ENCODE results near the gene FANK1.
A peak's percentile ranks its signal among the peaks of the same experiment; 100 is the strongest.
"Not testable (repeated sequence)": the region's sequence is repeated elsewhere in the genome, so short reads cannot be mapped to it uniquely, and the experiment has no call there.

FANK1 gene

GRCh38 chr10:125896088-125896934, at the start of gene FANK1:
Gene FANK1, plus strand, starts transcription at chr10:125896564. Its CDS starts 79 bp downstream, at chr10:125896643.
- DNase-seq: peak; percentile 89

- DNase-seq: no peak
Observed at GRCh38 chr10:125846894-125847293, 49.5 kb upstream of the FANK1 start.

GRCh38 chr10:125848371-125848770, 48.0 kb upstream of the FANK1 start:
- no peak for DNase-seq

GRCh38 chr10:125848857-125849256, 47.5 kb upstream of the FANK1 start:
- DNase-seq: no peak

GRCh38 chr10:125849448-125849847, 46.9 kb upstream of the FANK1 start:
- DNase-seq: no peak

GRCh38 chr10:125850766-125851731, 45.3 kb upstream of the FANK1 start:
- DNase-seq: no peak

GRCh38 chr10:125852487-125852886, 43.9 kb upstream of the FANK1 start:
- no peak for DNase-seq

- no peak for DNase-seq
Observed at GRCh38 chr10:125857185-125857760, 39.1 kb upstream of the FANK1 start.

GRCh38 chr10:125859128-125859817, 37.1 kb upstream of the FANK1 start:
- DNase-seq: no peak

- no peak for DNase-seq
Observed at GRCh38 chr10:125865120-125865519, 31.2 kb upstream of the FANK1 start.

GRCh38 chr10:125866421-125867029, 29.8 kb upstream of the FANK1 start:
- no peak for DNase-seq

- no peak for DNase-seq
Observed at GRCh38 chr10:125868372-125868975, 27.9 kb upstream of the FANK1 start.

- no peak for DNase-seq
Observed at GRCh38 chr10:125871338-125871737, 25.0 kb upstream of the FANK1 start.

- no peak for DNase-seq
Observed at GRCh38 chr10:125878957-125879835, 17.2 kb upstream of the FANK1 start.

- DNase-seq: no peak
Observed at GRCh38 chr10:125880719-125881118, 15.6 kb upstream of the FANK1 start.

GRCh38 chr10:125881192-125881591, 15.2 kb upstream of the FANK1 start, which contains the start of gene DHX32:
Gene DHX32, minus strand, starts transcription at chr10:125881292. Its CDS starts 468 bp downstream, at chr10:125880824.
- DNase-seq: no peak

- no peak for DNase-seq
Observed at GRCh38 chr10:125882596-125882995, 13.8 kb upstream of the FANK1 start.

- no peak for DNase-seq
Observed at GRCh38 chr10:125883211-125883610, 13.2 kb upstream of the FANK1 start.

GRCh38 chr10:125886914-125887512, 9.4 kb upstream of the FANK1 start:
- DNase-seq: no peak

- not testable (repeated sequence) for DNase-seq
Observed at GRCh38 chr10:125889441-125889840, 6.9 kb upstream of the FANK1 start.

Measured in stimulated activated CD8-positive, alpha-beta memory T cell treated with anti-CD3 and anti-CD28 coated beads, Interleukin-4, amount 100 ng/mL, for 48 hours (primary cell).